ENCODE data around the gene ZFP36.
"Not testable (repeated sequence)": the region's sequence is repeated elsewhere in the genome, so short reads cannot be mapped to it uniquely, and the experiment has no call there.

Gene ZFP36

DNA sequence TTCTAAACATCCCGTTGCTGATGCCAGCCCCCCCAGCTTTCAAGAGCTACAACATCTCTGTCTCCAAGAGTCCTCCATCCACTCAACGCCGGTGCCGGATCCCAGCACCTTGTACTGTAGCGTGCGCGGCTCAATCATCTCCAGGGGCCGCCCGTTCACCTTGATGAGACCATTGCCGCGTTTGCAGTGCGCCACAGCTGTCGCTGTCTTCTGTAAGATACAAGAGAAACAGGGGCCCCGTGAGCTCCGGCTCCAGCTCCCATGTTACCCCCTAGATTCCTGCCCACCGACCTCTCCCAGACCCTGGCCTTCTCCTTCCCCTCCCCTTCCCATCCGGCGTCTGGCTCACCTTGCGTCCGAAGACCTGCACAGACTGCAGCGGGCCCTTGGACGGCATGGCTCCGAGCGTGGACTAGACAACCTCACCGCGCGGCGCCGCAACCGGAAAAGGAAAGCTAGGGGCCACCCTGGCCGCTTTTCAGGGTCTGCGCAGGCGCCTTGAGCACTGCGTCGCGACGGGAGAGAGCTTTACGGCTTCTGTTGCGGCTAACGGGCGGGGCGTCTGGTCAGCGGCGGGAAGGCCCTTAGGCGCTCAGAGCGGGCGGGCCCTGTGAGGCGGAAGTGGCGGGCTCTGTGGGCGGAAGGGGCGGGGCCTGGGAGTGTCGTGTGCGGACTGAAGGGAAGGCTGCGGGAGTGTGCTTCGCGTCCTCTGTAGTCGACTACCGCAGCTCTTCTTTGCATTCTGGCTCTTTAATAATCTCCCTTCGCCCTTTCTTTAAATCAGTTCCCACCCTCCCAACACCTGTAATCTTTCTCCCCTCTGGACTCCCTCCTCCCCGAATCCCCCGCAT lies 29.1 kb downstream of the ZFP36 start, which contains the start of gene RPS16:
Gene RPS16, minus strand, starts transcription at position 451 of the 851 bp plus-strand sequence. Its CDS starts 54 bp downstream, at position 397.
- peak; percentile 97 to 98 for DNase-seq (ENCODE audit: extremely low read depth in 1 of 2, low read depth in 1 of 2)

DNA sequence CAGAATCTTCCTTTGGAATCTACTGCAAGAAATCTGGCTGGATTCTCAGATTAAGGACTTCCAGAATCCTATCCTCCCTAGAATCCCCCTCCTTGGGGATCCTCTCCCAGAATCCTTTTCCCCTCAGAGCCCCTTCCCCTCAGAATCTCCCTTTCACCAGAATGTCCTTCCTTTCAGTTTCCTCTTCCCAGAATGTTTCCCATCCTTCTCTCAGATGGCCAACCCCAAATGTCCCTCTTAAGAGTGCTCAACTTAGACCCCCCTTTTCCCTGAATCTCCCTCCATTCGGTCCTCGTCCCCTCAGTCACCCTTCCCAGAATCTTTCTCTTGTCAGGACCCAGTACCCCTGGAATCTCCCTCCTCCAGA lies 29.7 kb downstream of the ZFP36 start:
- no peak for DNase-seq (ENCODE audit: extremely low read depth in 1 of 2, low read depth in 1 of 2)

DNA sequence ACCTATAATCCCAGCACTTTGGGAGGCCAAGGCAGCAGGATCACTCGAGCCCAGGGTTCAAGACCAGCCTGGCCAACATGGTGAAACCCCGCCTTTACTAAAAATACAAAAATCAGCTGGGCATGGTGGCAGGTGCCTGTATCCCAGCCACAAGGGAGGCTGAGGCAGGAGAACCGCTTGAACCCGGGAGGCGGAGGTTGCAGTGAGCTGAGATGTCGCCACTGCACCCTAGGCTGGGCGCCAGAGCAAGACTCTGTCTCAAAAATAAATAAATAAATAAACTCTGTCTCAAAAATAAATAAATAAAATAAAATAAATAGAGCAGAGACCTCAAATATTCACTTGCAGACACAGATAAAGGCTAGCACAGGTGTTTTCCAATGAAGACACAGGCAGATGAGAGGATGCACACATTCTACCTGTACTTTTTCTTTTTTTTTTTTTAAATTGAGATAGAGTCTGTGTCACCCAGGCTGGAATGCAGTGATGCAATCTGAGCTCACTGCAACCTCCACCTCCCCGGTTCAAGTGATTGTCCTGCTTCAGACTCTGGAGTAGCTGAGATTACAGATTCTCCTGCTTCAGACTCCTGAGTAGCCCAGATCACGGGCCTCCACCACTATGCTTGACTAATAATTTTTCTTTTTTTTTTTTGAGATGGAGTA lies 31.8 kb downstream of the ZFP36 start:
- DNase-seq (ENCODE audit: extremely low read depth in 1 of 2, low read depth in 1 of 2), result no peak

DNA sequence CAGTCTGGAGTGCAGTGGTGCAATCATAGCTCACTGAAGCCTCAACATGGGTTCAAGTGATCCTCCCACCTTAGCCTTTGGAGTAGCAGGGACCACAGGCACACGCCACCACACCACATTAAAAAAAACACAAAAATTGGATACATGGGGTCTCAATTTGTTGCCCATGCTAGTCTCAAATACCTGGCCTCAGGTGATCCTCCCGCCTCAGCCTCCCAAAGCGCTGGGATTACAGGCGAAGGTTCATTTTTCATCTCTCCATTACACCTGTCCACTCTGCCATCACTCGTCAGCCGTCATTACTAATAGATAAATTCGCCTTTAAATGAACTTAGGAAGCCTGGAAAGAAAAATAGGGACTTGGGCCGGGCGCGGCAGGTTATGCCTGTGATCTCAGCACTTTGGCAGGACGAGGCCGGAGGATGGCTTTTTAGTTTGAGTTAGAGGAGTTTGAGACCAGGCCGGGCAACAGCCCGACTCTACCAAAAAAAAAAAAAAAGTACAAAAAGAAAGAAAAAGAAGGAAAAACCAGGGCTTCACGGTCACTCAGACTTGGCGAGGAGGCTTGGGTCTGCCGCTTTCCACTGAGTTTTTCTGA lies 38.0 kb downstream of the ZFP36 start:
- no peak for DNase-seq (ENCODE audit: extremely low read depth in 1 of 2, low read depth in 1 of 2)

DNA sequence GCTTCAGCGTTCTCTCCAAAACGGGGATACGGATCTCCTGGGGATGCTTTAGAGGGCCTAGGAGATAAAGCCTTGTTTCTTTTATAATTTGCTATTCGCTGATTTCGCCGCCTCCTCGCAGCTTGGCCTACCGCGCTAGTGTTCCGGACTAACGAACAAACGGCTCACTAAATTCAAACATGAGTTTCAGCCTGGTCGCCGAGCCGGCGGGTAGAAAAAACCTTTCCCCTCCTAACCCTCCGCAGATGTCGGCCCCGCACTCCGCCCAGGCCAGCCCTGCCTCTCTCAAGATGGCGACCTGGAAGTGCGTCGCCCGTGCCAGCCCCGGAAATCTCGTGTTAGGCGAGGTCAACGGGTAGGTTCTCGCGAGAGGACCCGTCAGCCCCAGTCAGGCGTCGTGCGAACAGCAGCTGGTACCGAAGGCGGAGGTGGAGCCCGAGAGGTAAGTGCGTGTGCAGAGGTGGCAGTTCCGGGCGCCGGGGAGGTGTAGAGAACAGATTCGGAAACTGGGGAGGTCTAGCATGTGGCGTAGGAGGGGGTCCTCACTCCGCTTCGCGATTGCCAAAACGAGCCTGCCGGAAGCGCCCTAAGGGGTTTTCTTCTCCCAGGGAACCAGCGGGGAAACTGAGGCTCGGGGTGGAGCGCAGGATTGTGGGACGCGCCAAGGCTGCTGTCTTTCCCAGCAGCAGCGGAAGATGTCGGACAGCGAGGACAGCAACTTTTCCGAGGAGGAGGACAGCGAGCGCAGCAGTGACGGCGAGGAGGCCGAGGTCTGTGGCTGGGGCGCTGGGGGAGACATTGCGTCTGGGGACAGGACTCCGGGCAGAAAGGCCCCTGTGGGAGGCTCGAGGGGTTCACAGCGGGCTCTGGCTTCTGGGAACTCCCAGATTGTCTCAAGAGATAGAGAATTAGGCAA lies 38.8 kb downstream of the ZFP36 start, which contains the start of gene SUPT5H:
Gene SUPT5H, plus strand, starts transcription at position 387 of the 916 bp plus-strand sequence. Its CDS starts 309 bp downstream, at position 696.
- peak; percentile 91 to 98 for DNase-seq (ENCODE audit: extremely low read depth in 1 of 2, low read depth in 1 of 2)

DNA sequence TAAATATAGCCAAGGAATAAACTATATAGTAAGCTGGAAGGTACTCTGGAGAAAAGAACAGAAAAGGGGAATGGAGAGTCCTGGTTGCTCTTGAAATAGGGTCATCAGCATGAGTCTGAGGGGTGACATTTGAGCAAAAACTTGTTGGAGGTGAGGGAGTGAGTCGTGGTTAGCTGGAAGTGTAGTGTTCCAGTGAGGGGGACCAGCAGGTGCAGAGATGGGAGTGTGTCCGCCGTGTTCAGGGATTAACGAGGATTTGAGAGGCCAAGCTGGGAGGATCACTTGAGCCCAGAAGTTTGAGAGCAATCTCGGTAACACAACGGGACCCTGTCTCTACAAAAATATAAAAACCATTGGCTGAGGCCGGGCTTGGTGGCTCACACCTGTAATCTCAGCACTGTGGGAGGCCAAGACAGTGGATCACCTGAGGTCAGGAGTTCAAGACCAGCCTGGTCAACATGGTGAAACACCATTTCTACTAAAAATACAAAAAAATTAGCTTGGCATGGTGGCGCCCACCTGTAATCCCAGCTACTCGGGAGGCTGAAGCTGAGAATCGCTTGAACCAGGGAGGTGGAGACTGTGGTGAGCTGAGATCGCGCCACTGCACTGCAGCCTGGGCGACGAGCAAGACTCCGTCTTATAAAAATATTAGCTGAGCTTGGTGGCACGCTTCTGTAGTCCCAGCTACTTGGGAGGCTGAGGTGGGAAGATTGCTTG lies 39.9 kb downstream of the ZFP36 start:
- no peak for DNase-seq (ENCODE audit: extremely low read depth in 1 of 2, low read depth in 1 of 2)

DNA sequence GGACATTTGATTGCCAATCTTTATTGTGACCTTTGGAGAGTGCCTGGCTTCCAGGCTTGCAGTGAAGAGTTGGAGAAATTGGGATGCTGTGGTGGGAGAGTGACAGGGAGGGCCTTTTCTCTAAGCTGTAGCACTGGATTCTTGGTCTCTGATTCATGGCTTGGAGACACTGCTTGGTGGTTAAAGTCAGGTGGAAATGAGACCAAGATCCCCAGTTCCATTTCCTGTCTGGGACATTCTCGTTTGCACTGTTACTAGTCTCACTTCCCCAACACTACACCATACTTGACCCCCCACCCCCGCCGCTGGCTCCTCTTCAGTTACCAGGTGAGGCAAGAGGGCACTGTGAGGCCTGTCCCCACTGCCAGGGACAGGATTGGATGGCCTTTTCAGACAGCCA lies 41.6 kb downstream of the ZFP36 start:
- no peak for DNase-seq (ENCODE audit: extremely low read depth in 1 of 2, low read depth in 1 of 2)

DNA sequence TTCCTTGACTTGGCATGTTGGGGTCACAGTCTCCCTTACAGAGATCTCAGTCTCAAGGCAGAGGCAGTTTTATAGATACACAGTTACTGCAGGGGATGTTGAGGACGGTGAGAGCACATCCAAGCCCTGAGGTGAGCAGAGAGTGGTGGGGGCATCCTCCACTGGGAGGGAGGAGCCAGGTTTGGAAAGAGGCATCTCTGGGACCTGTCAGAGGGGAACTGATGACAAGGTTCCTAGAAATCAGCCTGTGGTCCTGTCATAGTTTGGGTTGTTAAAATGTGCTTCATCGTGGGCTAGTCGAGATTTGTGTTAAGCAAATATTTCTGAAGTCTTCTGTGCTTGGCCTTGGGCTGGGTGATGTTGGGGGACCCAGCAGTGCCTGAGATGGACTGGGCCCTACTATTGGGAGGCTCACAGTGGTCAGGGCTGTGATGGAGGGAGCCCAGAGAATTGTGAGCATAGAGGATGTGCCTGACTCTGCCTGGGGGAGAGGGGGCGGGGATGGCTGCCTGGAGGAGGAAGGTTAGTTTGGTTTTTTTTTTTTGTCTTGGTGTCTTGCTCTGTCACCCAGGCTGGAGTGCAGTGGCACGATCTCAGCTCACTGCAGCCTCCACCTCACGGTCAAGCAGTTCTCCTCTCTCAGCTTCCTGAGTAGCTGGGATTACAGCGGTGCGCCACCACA lies 42.6 kb downstream of the ZFP36 start:
- no peak for DNase-seq (ENCODE audit: extremely low read depth in 1 of 2, low read depth in 1 of 2)

DNA sequence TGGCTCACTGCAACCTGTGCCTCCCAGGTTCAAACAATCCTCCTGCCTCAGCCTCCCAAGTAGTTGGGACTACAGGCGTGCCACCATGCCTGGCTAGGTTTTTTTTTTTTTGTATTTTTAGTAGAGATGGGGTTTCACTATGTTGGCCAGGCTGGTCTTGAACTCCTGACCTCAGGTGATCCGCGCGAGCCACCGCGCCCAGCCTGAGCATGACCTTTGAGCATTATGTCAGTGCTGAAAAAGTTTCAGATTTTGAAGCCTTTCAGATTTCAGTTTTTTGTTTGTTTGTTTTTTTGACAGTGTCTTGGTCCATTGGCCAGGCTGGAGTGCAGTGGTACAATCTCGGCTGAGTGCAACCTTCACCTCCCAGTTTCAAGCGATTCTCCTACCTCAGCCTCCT lies 44.6 kb downstream of the ZFP36 start:
- not testable (repeated sequence) for DNase-seq (ENCODE audit: extremely low read depth in 1 of 2, low read depth in 1 of 2)
